HCT116 (cell line): ENCODE data around the gene HAGH. TPM values are rescaled to one million over a fixed set of nuclear protein-coding genes. Genes with fewer than 3 reads are reported as not detected.

Experiments
- ATAC-seq: fragments of 200-7000 bp; cut with Tn5 transposase; 2 replicates; pipeline ENCODE4 v1.9.1; 2020; ENCODE audit warnings: mild to moderate bottlenecking, moderate library complexity
- BruUV-seq: library from RNA; stranded (reverse); fragments of 400-500 nt; replicated peaks from 2 replicates; lab custom pipeline; 2021; lab: Mats Ljungman, UMichigan
- CTCF ChIA-PET: fragments of 300-600 bp; sonication (Branson Sonifier 250); formaldehyde crosslinking; loops from one replicate; lab custom pipeline; 2021; ENCODE audit warnings: antibody characterized with exemption; lab: Charles Lee
- POLR2A ChIA-PET: fragments of 300-600, 350-600 bp; sonication (Branson Sonifier 250); formaldehyde crosslinking; loops from one replicate; lab custom pipeline; 2021; ENCODE audit warnings: antibody characterized with exemption; lab: Charles Lee
- RAD21 ChIA-PET, 2 experiments: fragments of 300-600 bp; sonication (Branson Sonifier 250); formaldehyde crosslinking; loops; one replicate each; lab custom pipeline; 2023; ENCODE audit warnings: low total read pairs in 2 of 2; ENCODE audit not compliant: uncharacterized antibody in 2 of 2, unreplicated experiment in 2 of 2, low non-redundant PET in 1 of 2; lab: Charles Lee
- DNase-seq: peaks from one replicate; pipeline ENCODE4 v3.0.0-alpha.2; 2010; ENCODE audit warnings: low read depth, low spot score
- H2AFZ ChIP-seq: fragments of 200-600 bp; shearing (Covaris generic), sonication (generic); 2 replicates; pipeline ENCODE4 v1.6.1; 2017; ENCODE audit warnings: low read depth, mixed run types, mixed read lengths, antibody characterized with exemption, low read length; ENCODE audit not compliant: poor library complexity, severe bottlenecking
- H3K27ac ChIP-seq: 2 replicates; pipeline ENCODE4 v1.5.1; 2012; ENCODE audit warnings: low read depth, low read length
- H3K27me3 ChIP-seq: fragments of 200-600 bp; sonication (generic); 2 replicates; pipeline ENCODE4 v1.6.1; 2016; ENCODE audit warnings: mixed run types, low read length, mixed read lengths; ENCODE audit not compliant: insufficient read depth
- H3K36me3 ChIP-seq, 2 experiments: fragments of 200-500 bp in 1 of 2; fragments of 200-600 bp in 1 of 2; sonication (Bioruptor generic) in 1 of 2; sonication (generic) in 1 of 2; 2 replicates each; pipeline versions ENCODE4 v1.5.1 to v1.6.1; 2014 to 2016; ENCODE audit warnings: low read length in 2 of 2, inconsistent platforms in 1 of 2, mixed read lengths in 1 of 2, mixed run types in 1 of 2; ENCODE audit not compliant: insufficient read depth in 2 of 2, control insufficient read depth in 1 of 2
- H3K4me1 ChIP-seq, 2 experiments: fragments of 200-600 bp in 1 of 2; sonication (generic) in 1 of 2; 2 replicates each; pipeline versions ENCODE4 v1.5.1 to v1.6.1; 2012 to 2017; ENCODE audit warnings: low read length in 2 of 2, inconsistent platforms in 1 of 2, mild to moderate bottlenecking in 1 of 2, mixed read lengths in 1 of 2, mixed run types in 1 of 2, moderate library complexity in 1 of 2; ENCODE audit not compliant: insufficient read depth in 2 of 2, control insufficient read depth in 1 of 2
- H3K4me2 ChIP-seq: fragments of 200-600 bp; sonication (generic); 2 replicates; pipeline ENCODE4 v1.6.1; 2017; ENCODE audit warnings: mixed run types, low read length, mixed read lengths
- H3K4me3 ChIP-seq, 2 experiments: fragments of 200-600 bp in 1 of 2; sonication (generic) in 1 of 2; replicated peaks in 1 of 2; 2 replicates each; pipeline ENCODE4 v1.5.1; 2011 to 2016; ENCODE audit warnings: low read length in 2 of 2, control low read depth in 1 of 2, low read depth in 1 of 2, mild to moderate bottlenecking in 1 of 2, mixed read lengths in 1 of 2, mixed run types in 1 of 2
- H3K79me2 ChIP-seq: fragments of 200-600 bp; sonication (generic); 2 replicates; pipeline ENCODE4 v1.6.1; 2017; ENCODE audit warnings: mild to moderate bottlenecking, mixed run types, low read length, moderate library complexity, mixed read lengths; ENCODE audit not compliant: insufficient read depth
- H3K9ac ChIP-seq: fragments of 200-600 bp; sonication (generic); 2 replicates; pipeline ENCODE4 v1.6.1; 2016; ENCODE audit warnings: low read length, mixed read lengths
- H3K9me2 ChIP-seq: fragments of 200-600 bp; sonication (generic), shearing (Covaris generic); 2 replicates; pipeline ENCODE4 v1.6.1; 2017; ENCODE audit warnings: mixed run types, mild to moderate bottlenecking, moderate library complexity; ENCODE audit not compliant: insufficient read depth
- H3K9me3 ChIP-seq, 2 experiments: fragments of 200-500 bp in 1 of 2; fragments of 200-600 bp in 1 of 2; sonication (Bioruptor generic) in 1 of 2; sonication (generic) in 1 of 2; 2 replicates each; pipeline ENCODE4 v1.6.1; 2014 to 2017; ENCODE audit warnings: low read length in 2 of 2, mixed read lengths in 2 of 2, inconsistent platforms in 1 of 2, low read depth in 1 of 2, mild to moderate bottlenecking in 1 of 2, mixed run types in 1 of 2, moderate library complexity in 1 of 2; ENCODE audit not compliant: control insufficient read depth in 1 of 2, insufficient read depth in 1 of 2
- H4K20me1 ChIP-seq: fragments of 200-600 bp; sonication (generic), shearing (Covaris generic); 2 replicates; pipeline ENCODE4 v1.6.1; 2017; ENCODE audit warnings: mixed run types, mild to moderate bottlenecking, moderate library complexity; ENCODE audit not compliant: insufficient read depth
- CEBPB ChIP-seq: IDR thresholded peaks from 2 replicates; pipeline ENCODE4 v1.6.1; 2012; ENCODE audit warnings: low read depth
- EZH2 ChIP-seq: fragments of 200-600 bp; sonication (generic); IDR thresholded peaks from 2 replicates; pipeline ENCODE4 v1.6.1; 2017; ENCODE audit warnings: antibody characterized with exemption, mixed run types
- EZH2phosphoT487 ChIP-seq: fragments of 200-600 bp; IDR thresholded peaks from 2 replicates; pipeline ENCODE4 v1.6.1; 2018; ENCODE audit warnings: antibody characterized with exemption, borderline replicate concordance
- JUND ChIP-seq: IDR thresholded peaks from 2 replicates; pipeline ENCODE4 v1.6.1; 2012
- POLR2AphosphoS5 ChIP-seq: IDR thresholded peaks from 2 replicates; pipeline ENCODE4 v1.6.1; 2011; ENCODE audit warnings: mild to moderate bottlenecking, low read depth, low read length, moderate library complexity
- RAD21 ChIP-seq: IDR thresholded peaks from 2 replicates; pipeline ENCODE4 v1.6.1; 2012; ENCODE audit warnings: low read depth, mild to moderate bottlenecking
- SIN3A ChIP-seq: IDR thresholded peaks from 2 replicates; pipeline ENCODE4 v1.6.1; 2012; ENCODE audit warnings: low read depth
- SRF ChIP-seq: IDR thresholded peaks from 2 replicates; pipeline ENCODE4 v1.6.1; 2012; ENCODE audit warnings: low read depth
- TCF7L2 ChIP-seq: IDR thresholded peaks from 2 replicates; pipeline ENCODE4 v1.7.0; 2011; ENCODE audit warnings: borderline replicate concordance, inconsistent platforms; ENCODE audit not compliant: insufficient read depth, insufficient read length; ENCODE audit errors: extremely low read depth
- YY1 ChIP-seq: IDR thresholded peaks from 2 replicates; pipeline ENCODE4 v1.6.1; 2011; ENCODE audit warnings: low read length, low read depth, moderate library complexity, mild to moderate bottlenecking; ENCODE audit not compliant: insufficient replicate concordance; ENCODE audit errors: extremely low read depth
- ZFX ChIP-seq: fragments of 450-650 bp; IDR thresholded peaks from 2 replicates; pipeline ENCODE4 v1.6.1; 2017
- ZNF274 ChIP-seq: fragments of 200-500 bp; sonication (Bioruptor generic); IDR thresholded peaks from 2 replicates; pipeline ENCODE4 v1.6.1; 2014; ENCODE audit warnings: mild to moderate bottlenecking, low read depth, low read length, inconsistent platforms
- intact Hi-C: fragments of 100-400 bp; cut with micrococcal nuclease; formaldehyde crosslinking; loops from 2 replicates; pipeline ENCODE4 v1.10.0; 2022
- total RNA-seq: library from RNA; stranded (reverse); gene quantifications from one replicate; pipeline ENCODE4 v1.2.1, GENCODE V29; 2021; ENCODE audit not compliant: unreplicated experiment
- TF ChIP-seq, protein P1 (sequence below): IDR thresholded peaks from 2 replicates; pipeline ENCODE4 v1.6.1; 2012
- TF ChIP-seq, protein P2 (sequence below): IDR thresholded peaks from 2 replicates; pipeline ENCODE4 v1.6.1; 2012; ENCODE audit warnings: low read depth
- TF ChIP-seq, protein P3 (sequence below): IDR thresholded peaks from 2 replicates; pipeline ENCODE4 v1.6.1; 2012
- TF ChIP-seq, protein P4 (sequence below): IDR thresholded peaks from 2 replicates; pipeline ENCODE4 v1.6.1; 2011; ENCODE audit warnings: mild to moderate bottlenecking, low read length, moderate library complexity; ENCODE audit not compliant: insufficient replicate concordance; ENCODE audit errors: extremely low read depth

HAGH gene
- total RNA-seq, 1 experiment from 2014 or later: 39.1 TPM

DNA sequence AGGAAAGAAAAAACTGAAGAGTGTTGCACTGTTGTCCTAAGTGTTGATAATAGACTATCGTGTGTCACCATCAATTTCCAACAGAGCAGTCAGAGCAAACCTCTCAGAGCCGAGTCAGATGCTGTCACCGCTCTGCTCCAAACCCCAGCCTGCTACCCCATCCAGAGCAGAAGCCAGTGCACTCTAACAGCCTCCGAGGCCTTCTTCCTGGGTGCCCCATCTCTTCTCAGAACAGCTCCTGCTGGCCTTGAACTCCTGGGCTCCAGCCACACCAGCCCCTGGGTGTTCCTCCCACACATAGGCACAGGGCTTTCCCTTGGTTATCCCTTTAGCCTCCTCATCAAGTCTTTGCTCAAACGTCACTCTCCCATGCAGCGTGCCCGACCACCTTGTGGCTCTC lies 24.4 kb upstream of the HAGH start:
- no peaks in the 10 kb centered on the region for H4K20me1 ChIP-seq
- H2AFZ ChIP-seq: no peak overlapping the region
- intact Hi-C loops: no loop called here
- H3K9me2 ChIP-seq: no peaks in the 10 kb centered on the region
- H3K36me3 ChIP-seq: no peaks in the 10 kb centered on the region
- H3K27me3 ChIP-seq: no peaks in the 10 kb centered on the region
- ChIA-PET CTCF (no interaction called here), RAD21 (interaction anchor here in 1 of 2 experiments (0.6 kb wide), 1 partner anchor 96 kb away, joined by 3 read pairs; no protein-coding TSS in a partner anchor), POLR2A (no interaction called here)
- no peak overlapping the region for H3K9ac ChIP-seq
- no peak overlapping the region for H3K27ac ChIP-seq
- BruUV-seq: no TSS peak
- no peaks in the 10 kb centered on the region for H3K4me1 ChIP-seq
- H3K9me3 ChIP-seq: no peaks in the 10 kb centered on the region
- H3K4me3 ChIP-seq: no peak overlapping the region
- no peaks in the 10 kb centered on the region for H3K79me2 ChIP-seq
- ATAC-seq: no peak
- TF ChIP-seq CEBPB (no peak), TCF7L2 (no peak), POLR2AphosphoS5 (no peak), ZNF274 (no peak)
- TF ChIP-seq, all 23 proteins: peak for 0
- H3K4me2 ChIP-seq: no peak overlapping the region
- DNase-seq: no peak

DNA sequence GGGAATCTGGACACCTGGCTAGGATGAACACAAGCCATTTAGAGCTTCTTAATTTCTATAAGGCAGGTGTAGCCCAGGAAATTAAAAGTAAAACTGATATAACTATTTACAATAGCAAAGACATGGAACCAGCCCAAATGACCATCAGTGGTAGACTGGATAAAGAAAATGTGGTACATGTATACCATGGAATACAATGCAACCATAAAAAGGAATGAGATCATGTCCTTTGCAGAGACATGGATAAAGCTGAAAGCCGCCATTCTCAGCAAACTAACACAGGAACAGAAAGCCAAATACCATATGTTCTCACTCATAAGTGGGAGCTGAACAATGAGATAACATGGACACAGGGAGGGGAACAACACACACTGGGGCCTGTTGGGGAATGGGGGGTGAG lies 19.8 kb upstream of the HAGH start:
- DNase-seq: no peak
- no peak for ATAC-seq
- ChIA-PET RAD21 (no interaction called here), POLR2A (no interaction called here), CTCF (no interaction called here)
- Histone ChIP-seq H3K27me3 (no peaks in the 10 kb centered on the region), H3K9ac (no peak overlapping the region), H4K20me1 (no peaks in the 10 kb centered on the region), H3K4me3 (no peak overlapping the region), H3K4me2 (no peak overlapping the region), H3K27ac (no peak overlapping the region), H2AFZ (no peak overlapping the region), H3K36me3 (no peaks in the 10 kb centered on the region), H3K4me1 (no peaks in the 10 kb centered on the region), H3K9me2 (no peaks in the 10 kb centered on the region), H3K79me2 (no peaks in the 10 kb centered on the region), H3K9me3 (no peaks in the 10 kb centered on the region)
- BruUV-seq: no TSS peak
- intact Hi-C loops: no loop called here
- TF ChIP-seq SRF (no peak), SIN3A (no peak), TCF7L2 (no peak), EZH2phosphoT487 (no peak), CEBPB (no peak), JUND (no peak), YY1 (no peak), RAD21 (no peak), EZH2 (no peak), ZFX (no peak)
- TF ChIP-seq, protein P1, sequence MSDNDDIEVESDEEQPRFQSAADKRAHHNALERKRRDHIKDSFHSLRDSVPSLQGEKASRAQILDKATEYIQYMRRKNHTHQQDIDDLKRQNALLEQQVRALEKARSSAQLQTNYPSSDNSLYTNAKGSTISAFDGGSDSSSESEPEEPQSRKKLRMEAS: no peak
- TF ChIP-seq, protein P2, sequence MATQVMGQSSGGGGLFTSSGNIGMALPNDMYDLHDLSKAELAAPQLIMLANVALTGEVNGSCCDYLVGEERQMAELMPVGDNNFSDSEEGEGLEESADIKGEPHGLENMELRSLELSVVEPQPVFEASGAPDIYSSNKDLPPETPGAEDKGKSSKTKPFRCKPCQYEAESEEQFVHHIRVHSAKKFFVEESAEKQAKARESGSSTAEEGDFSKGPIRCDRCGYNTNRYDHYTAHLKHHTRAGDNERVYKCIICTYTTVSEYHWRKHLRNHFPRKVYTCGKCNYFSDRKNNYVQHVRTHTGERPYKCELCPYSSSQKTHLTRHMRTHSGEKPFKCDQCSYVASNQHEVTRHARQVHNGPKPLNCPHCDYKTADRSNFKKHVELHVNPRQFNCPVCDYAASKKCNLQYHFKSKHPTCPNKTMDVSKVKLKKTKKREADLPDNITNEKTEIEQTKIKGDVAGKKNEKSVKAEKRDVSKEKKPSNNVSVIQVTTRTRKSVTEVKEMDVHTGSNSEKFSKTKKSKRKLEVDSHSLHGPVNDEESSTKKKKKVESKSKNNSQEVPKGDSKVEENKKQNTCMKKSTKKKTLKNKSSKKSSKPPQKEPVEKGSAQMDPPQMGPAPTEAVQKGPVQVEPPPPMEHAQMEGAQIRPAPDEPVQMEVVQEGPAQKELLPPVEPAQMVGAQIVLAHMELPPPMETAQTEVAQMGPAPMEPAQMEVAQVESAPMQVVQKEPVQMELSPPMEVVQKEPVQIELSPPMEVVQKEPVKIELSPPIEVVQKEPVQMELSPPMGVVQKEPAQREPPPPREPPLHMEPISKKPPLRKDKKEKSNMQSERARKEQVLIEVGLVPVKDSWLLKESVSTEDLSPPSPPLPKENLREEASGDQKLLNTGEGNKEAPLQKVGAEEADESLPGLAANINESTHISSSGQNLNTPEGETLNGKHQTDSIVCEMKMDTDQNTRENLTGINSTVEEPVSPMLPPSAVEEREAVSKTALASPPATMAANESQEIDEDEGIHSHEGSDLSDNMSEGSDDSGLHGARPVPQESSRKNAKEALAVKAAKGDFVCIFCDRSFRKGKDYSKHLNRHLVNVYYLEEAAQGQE: no peak
- TF ChIP-seq, protein P3, sequence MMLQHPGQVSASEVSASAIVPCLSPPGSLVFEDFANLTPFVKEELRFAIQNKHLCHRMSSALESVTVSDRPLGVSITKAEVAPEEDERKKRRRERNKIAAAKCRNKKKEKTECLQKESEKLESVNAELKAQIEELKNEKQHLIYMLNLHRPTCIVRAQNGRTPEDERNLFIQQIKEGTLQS: no peak
- TF ChIP-seq, protein P4, sequence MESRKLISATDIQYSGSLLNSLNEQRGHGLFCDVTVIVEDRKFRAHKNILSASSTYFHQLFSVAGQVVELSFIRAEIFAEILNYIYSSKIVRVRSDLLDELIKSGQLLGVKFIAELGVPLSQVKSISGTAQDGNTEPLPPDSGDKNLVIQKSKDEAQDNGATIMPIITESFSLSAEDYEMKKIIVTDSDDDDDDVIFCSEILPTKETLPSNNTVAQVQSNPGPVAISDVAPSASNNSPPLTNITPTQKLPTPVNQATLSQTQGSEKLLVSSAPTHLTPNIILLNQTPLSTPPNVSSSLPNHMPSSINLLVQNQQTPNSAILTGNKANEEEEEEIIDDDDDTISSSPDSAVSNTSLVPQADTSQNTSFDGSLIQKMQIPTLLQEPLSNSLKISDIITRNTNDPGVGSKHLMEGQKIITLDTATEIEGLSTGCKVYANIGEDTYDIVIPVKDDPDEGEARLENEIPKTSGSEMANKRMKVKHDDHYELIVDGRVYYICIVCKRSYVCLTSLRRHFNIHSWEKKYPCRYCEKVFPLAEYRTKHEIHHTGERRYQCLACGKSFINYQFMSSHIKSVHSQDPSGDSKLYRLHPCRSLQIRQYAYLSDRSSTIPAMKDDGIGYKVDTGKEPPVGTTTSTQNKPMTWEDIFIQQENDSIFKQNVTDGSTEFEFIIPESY: no peak
